Prostate gland (tissue), 2 donors: Measurements from ENCODE around the gene CAMK2D.

Experiments used
- CTCF ChIP-seq, 4 experiments: fragments of 200-600 bp in 2 of 4; fragments of 450-650 bp in 2 of 4; sonication (generic) in 2 of 4; IDR thresholded peaks; 1 replicate in 3 of 4; 2 replicates in 1 of 4; pipeline ENCODE4 v1.5.1; 2016 to 2019; ENCODE audit warnings: antibody characterized with exemption in 4 of 4, mild to moderate bottlenecking in 2 of 4, moderate library complexity in 2 of 4
- POLR2A ChIP-seq: fragments of 450-650 bp; IDR thresholded peaks from one replicate; pipeline ENCODE4 v1.6.1; 2016; ENCODE audit warnings: antibody characterized with exemption, mild to moderate bottlenecking

GRCh38 chr4:113641025-113641431, 120.5 kb downstream of the CAMK2D start:
- TF ChIP-seq POLR2A = no peak
- no peak for TF ChIP-seq CTCF (IDR thresholded peaks at IDR 0.05)
